Activated T-helper 2 cell treated with anti-CD3 and anti-CD28 coated beads, Interferon-gamma antibody, Interleukin-2, Interleukin-4, amounts not matched to agents 10 μg/mL and 5 μg/mL and 100 μg/mL, durations not matched to agents 14 hours and 24 hours and 36 hours (primary cell): Measurements from ENCODE around the gene TFCP2. TPM values are rescaled to one million over a fixed set of nuclear protein-coding genes. Genes with fewer than 3 reads are reported as not detected.

ENCODE experiments used
- DNase-seq: peaks from one replicate; pipeline ENCODE4 v3.0.0; 2021; ENCODE audit warnings: low spot score
- H3K27ac Mint-ChIP-seq: one replicate; pipeline ENCODE4 v1.8.0; 2021; ENCODE audit warnings: mixed read lengths
- H3K27me3 Mint-ChIP-seq: one replicate; pipeline ENCODE4 v1.8.0; 2021; ENCODE audit warnings: low read depth, mixed read lengths
- H3K36me3 Mint-ChIP-seq: one replicate; pipeline ENCODE4 v1.8.0; 2021; ENCODE audit warnings: low read depth, mixed read lengths
- H3K4me1 Mint-ChIP-seq: one replicate; pipeline ENCODE4 v1.8.0; 2021; ENCODE audit warnings: low read depth, mixed read lengths
- H3K4me3 Mint-ChIP-seq: one replicate; pipeline ENCODE4 v1.8.0; 2021; ENCODE audit warnings: low read depth, mild to moderate bottlenecking, moderate library complexity, mixed read lengths
- H3K9me3 Mint-ChIP-seq: one replicate; pipeline ENCODE4 v1.8.0; 2021; ENCODE audit warnings: mixed read lengths
- intact Hi-C: fragments of 100-400 bp; cut with micrococcal nuclease; formaldehyde crosslinking; loops from one replicate; pipeline ENCODE4 v1.15.1; 2023
- total RNA-seq: library from RNA; stranded (reverse); gene quantifications from 2 replicates; pipeline ENCODE4 v1.2.3, GENCODE V29; 2022

The TFCP2 gene
- total RNA-seq, 1 donor from 2014 or later: 44.2 TPM

DNA sequence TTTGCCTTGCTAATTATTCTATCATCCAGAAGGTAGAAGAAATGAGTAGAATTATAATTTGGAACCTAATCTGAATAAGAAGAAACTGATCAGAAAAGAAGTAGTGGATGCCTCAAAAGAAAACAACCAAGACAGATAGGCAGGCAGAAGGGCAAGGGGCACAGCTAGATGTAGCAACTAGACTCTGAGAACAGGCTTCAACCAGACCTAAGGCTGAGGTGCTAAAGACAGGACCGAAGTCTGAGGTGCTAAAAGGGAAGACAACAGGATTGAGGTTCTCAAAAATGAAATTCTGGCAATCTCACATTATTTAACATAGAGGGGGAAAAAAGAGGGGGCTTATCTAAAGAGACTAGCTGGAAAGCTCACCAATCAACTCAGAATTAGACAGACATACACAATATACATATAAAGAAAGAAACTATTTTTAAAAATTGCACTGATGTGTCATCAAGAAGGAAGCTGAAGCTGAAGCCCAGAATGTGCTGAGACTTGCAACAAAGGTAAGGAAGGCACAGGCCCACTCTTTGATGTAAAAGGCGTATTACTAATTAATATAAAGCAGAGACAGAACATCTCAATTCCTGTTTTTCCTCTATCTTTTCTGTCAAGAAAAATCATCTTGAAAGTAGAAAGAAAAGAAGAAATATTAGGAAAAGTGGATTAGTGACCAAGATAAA is 45.7 kb downstream of the TFCP2 start:
- Mint-ChIP-seq H3K4me1 (peaks cover 14% of the 10 kb centered on the region), H3K9me3 (no peaks in the 10 kb centered on the region), H3K27ac (no peak overlapping the region), H3K27me3 (no peaks in the 10 kb centered on the region), H3K36me3 (peaks cover 21% of the 10 kb centered on the region), H3K4me3 (no peak overlapping the region)
- intact Hi-C loops: no loop called here
- no peak for DNase-seq

GRCh38 chr12:51126297-51126696 is 46.6 kb downstream of the TFCP2 start:
- H3K27me3 Mint-ChIP-seq: no peaks in the 10 kb centered on the region
- peaks cover 21% of the 10 kb centered on the region for H3K36me3 Mint-ChIP-seq
- no peak overlapping the region for H3K27ac Mint-ChIP-seq
- peaks cover 12% of the 10 kb centered on the region for H3K4me1 Mint-ChIP-seq
- intact Hi-C loops: no loop called here
- H3K9me3 Mint-ChIP-seq: no peaks in the 10 kb centered on the region
- no peak for DNase-seq
- H3K4me3 Mint-ChIP-seq: no peak overlapping the region

- peaks cover 14% of the 10 kb centered on the region for H3K4me1 Mint-ChIP-seq
Measured at GRCh38 chr12:51124504-51124903, 48.4 kb downstream of the TFCP2 start.

GRCh38 chr12:51122844-51123243 is 50.1 kb downstream of the TFCP2 start:
- Mint-ChIP-seq H3K27ac (no peak overlapping the region), H3K27me3 (no peaks in the 10 kb centered on the region), H3K4me3 (no peak overlapping the region), H3K36me3 (peaks cover 29% of the 10 kb centered on the region), H3K4me1 (peaks cover 20% of the 10 kb centered on the region), H3K9me3 (no peaks in the 10 kb centered on the region)
- no peak for DNase-seq
- intact Hi-C loops: no loop called here

More at GRCh38 chr12:51124504-51124903, 48.4 kb downstream of the TFCP2 start:
- H3K27ac Mint-ChIP-seq: no peak overlapping the region
- H3K4me3 Mint-ChIP-seq: no peak overlapping the region
- no peak for DNase-seq
- H3K36me3 Mint-ChIP-seq: peaks cover 21% of the 10 kb centered on the region
- H3K27me3 Mint-ChIP-seq: no peaks in the 10 kb centered on the region
- no peaks in the 10 kb centered on the region for H3K9me3 Mint-ChIP-seq
- intact Hi-C loops: no loop called here

DNA sequence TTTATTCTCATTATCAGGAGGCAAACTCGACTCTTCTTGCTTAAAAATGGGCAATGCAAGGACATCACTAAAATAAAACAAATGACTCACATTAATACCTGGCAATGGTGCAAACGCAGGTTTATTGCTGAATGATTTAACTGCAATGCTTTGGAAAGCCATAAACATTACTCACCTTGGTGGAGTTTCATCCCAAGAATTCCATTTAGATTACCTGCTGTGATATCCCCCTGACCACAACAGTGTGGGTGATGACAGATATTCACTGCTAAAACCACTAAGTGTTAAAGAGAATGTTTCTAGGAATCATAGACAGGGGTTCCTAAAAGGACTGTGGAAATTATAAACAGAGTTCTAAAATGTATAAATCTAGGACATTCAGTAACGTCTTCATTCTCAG is 54.2 kb downstream of the TFCP2 start:
- H3K4me1 Mint-ChIP-seq: peaks cover 8% of the 10 kb centered on the region
- no peaks in the 10 kb centered on the region for H3K9me3 Mint-ChIP-seq
- H3K36me3 Mint-ChIP-seq: peaks cover 41% of the 10 kb centered on the region
- DNase-seq: no peak
- intact Hi-C loops: no loop called here
- H3K27me3 Mint-ChIP-seq: no peaks in the 10 kb centered on the region
- H3K27ac Mint-ChIP-seq: no peak overlapping the region
- no peak overlapping the region for H3K4me3 Mint-ChIP-seq

DNA sequence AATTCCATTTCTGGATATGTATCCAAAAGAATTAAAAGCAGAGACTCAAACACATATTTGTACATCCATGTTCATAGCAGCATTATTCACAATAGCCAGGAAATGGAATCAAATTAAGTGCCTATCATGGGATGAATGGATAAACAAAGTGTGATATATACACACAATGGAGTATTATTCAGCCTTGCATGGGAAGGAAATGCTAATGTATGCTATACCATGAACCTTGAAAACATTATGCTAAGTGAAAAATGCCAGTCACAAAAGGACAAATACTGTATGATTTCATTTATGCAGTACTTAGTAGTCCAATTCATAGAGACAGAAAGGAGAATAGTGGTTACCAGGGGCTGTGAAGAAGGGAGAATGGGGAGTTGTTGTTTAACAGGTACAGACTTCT is 57.4 kb downstream of the TFCP2 start:
- intact Hi-C loops: no loop called here
- Mint-ChIP-seq H3K27ac (no peak overlapping the region), H3K36me3 (peaks cover 62% of the 10 kb centered on the region), H3K4me3 (no peak overlapping the region), H3K9me3 (no peaks in the 10 kb centered on the region), H3K27me3 (no peaks in the 10 kb centered on the region), H3K4me1 (peaks cover 8% of the 10 kb centered on the region)
- DNase-seq: no peak

GRCh38 chr12:51108136-51108535 is 64.8 kb downstream of the TFCP2 start:
- DNase-seq: no peak
- Mint-ChIP-seq H3K4me3 (no peak overlapping the region), H3K9me3 (no peaks in the 10 kb centered on the region), H3K4me1 (peaks cover 10% of the 10 kb centered on the region), H3K27ac (no peak overlapping the region), H3K36me3 (peaks cover 70% of the 10 kb centered on the region), H3K27me3 (no peaks in the 10 kb centered on the region)
- intact Hi-C loops: no loop called here

- intact Hi-C loops: no loop called here
- H3K4me3 Mint-ChIP-seq: peak overlapping the region; percentile 13
- H3K27ac Mint-ChIP-seq: peak overlapping the region; percentile 84
- H3K9me3 Mint-ChIP-seq: no peaks in the 10 kb centered on the region
- no peak for DNase-seq
- peaks cover 10% of the 10 kb centered on the region for H3K4me1 Mint-ChIP-seq
- no peaks in the 10 kb centered on the region for H3K27me3 Mint-ChIP-seq
- peaks cover 69% of the 10 kb centered on the region for H3K36me3 Mint-ChIP-seq
Measured at GRCh38 chr12:51103977-51104376, 69.0 kb downstream of the TFCP2 start.

DNA sequence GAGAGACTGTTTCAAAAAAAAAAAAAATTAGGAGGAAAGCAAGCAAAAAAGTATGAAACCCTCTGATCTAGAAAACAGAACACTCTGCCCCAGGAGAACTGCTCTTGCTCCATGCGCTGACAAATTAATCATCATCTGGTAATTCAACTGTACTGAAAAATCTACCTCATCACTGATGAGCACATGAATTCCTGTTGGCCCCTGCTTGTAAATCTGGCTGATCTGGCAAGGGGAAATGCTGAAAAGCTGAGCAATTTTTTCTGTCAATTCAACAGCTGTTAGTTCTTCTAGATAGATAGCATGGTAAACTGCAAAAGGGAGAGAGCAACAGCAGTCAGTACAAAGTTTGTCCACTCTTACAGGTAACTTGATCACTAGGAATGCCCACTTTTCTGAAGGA is 74.3 kb downstream of the TFCP2 start:
- no peak overlapping the region for H3K4me3 Mint-ChIP-seq
- no peaks in the 10 kb centered on the region for H3K27me3 Mint-ChIP-seq
- H3K9me3 Mint-ChIP-seq: no peaks in the 10 kb centered on the region
- intact Hi-C loops: no loop called here
- peaks cover 69% of the 10 kb centered on the region for H3K36me3 Mint-ChIP-seq
- H3K4me1 Mint-ChIP-seq: peaks cover 2% of the 10 kb centered on the region
- H3K27ac Mint-ChIP-seq: no peak overlapping the region
- DNase-seq: no peak

DNA sequence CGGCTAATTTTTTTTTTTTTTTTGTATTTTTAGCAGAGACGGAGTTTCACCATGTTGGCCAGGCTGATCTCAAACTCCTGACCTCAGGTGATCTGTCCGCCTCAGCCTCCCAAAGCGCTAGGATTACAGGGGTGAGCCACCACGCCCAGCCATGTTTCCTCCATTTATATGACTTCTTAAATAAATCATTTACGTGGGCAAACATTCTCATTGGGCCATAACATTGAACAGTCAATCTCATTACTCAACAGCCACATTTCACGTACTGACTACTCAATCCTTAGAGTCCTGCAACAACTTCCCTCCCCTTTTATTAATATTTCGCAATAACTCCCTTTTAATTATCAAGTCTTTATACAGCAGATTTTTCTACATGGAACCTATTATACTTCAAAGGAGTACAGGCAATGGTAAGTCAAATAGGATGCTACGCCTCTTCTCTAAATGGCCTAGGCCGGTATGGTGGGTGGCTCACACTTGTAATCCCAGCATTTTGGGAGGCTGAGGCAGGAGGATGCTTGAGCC is 82.2 kb downstream of the TFCP2 start:
- Mint-ChIP-seq H3K9me3 (no peaks in the 10 kb centered on the region), H3K4me3 (no peak overlapping the region), H3K4me1 (peaks cover 11% of the 10 kb centered on the region), H3K36me3 (peaks cover 37% of the 10 kb centered on the region), H3K27ac (no peak overlapping the region), H3K27me3 (no peaks in the 10 kb centered on the region)
- intact Hi-C loops: no loop called here
- no peak for DNase-seq

DNA sequence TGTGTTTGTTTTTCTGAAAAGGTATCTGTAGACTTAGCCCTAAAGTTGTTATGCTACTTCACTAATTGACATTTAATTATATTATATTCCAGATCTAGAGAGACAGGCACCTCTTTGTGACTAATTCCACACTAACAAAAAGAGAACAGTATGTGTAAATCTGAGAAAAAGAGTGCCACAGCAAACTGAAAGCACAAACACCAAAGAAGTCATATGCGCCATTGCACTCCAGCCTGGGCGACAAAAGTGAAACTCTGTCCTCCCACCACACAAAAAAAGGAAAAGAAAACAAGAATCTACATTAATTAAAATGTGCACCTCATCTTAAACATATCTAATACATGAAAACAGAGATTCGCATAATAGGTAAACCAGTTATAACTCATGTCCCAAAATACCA is 85.1 kb downstream of the TFCP2 start:
- no peaks in the 10 kb centered on the region for H3K9me3 Mint-ChIP-seq
- peaks cover 19% of the 10 kb centered on the region for H3K36me3 Mint-ChIP-seq
- no peak overlapping the region for H3K4me3 Mint-ChIP-seq
- DNase-seq: no peak
- intact Hi-C loops: loop anchor here (10.0 kb wide), 3 partner anchors 157 to 323 kb away; partner anchors contain the start of genes ATF1 and BIN2
- no peaks in the 10 kb centered on the region for H3K27me3 Mint-ChIP-seq
- H3K27ac Mint-ChIP-seq: peak overlapping the region; percentile 72
- H3K4me1 Mint-ChIP-seq: peaks cover 19% of the 10 kb centered on the region

- H3K27me3 Mint-ChIP-seq: no peaks in the 10 kb centered on the region
- H3K9me3 Mint-ChIP-seq: no peaks in the 10 kb centered on the region
- no peak overlapping the region for H3K4me3 Mint-ChIP-seq
- intact Hi-C loops: loop anchor here (10.0 kb wide), 3 partner anchors 158 to 322 kb away; partner anchors contain the start of genes ATF1 and BIN2
- DNase-seq: no peak
- peaks cover 25% of the 10 kb centered on the region for H3K36me3 Mint-ChIP-seq
- H3K4me1 Mint-ChIP-seq: peaks cover 27% of the 10 kb centered on the region
- H3K27ac Mint-ChIP-seq: peak overlapping the region; percentile 25
Measured at GRCh38 chr12:51086933-51087332, 86.0 kb downstream of the TFCP2 start.

DNA sequence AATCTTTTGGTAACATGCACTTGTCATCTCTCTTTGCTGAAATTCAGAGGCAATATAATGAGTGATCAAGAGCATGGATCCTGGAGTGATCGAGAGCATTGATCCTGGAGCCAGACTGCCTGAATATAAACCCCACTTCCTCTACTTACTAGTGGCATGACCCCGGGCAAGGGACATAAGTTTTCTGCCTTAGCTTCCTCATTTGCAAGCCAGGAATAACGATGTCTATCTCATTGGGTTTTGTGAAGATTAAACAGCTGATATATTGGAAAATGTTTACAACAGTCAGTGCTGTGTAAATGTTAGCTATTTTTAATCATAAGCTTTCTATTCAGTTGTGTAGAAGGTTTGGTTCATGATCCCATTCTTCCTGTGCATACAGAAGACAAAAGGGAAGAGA is 87.2 kb downstream of the TFCP2 start:
- peaks cover 30% of the 10 kb centered on the region for H3K4me1 Mint-ChIP-seq
- no peaks in the 10 kb centered on the region for H3K27me3 Mint-ChIP-seq
- peaks cover 20% of the 10 kb centered on the region for H3K36me3 Mint-ChIP-seq
- no peak for DNase-seq
- H3K9me3 Mint-ChIP-seq: no peaks in the 10 kb centered on the region
- intact Hi-C loops: loop anchor here (10.0 kb wide), 3 partner anchors 159 to 321 kb away; partner anchors contain the start of genes ATF1 and BIN2
- H3K27ac Mint-ChIP-seq: no peak overlapping the region
- H3K4me3 Mint-ChIP-seq: no peak overlapping the region
